GM12878 (cell line): ENCODE measurements around the gene LRRC8A. TPM values are rescaled to one million over a fixed set of nuclear protein-coding genes. Genes with fewer than 3 reads are reported as not detected.

Experiments used
- ATAC-seq: fragments of 200-7000 bp; cut with Tn5 transposase; 3 replicates; pipeline ENCODE4 v1.9.1; 2020; ENCODE audit warnings: mild to moderate bottlenecking, moderate library complexity
- BruUV-seq: library from RNA; stranded (reverse); fragments of 400-500 nt; replicated peaks from 2 replicates; lab custom pipeline; 2021; lab: Mats Ljungman, UMichigan
- CTCF ChIA-PET: fragments of 300-600 bp; sonication (Branson Sonifier 250); formaldehyde crosslinking; extraction: SDS; loops from one replicate; lab custom pipeline; 2021; ENCODE audit warnings: inconsistent platforms; lab: Yijun Ruan, JAX
- POLR2A ChIA-PET: fragments of 350-600 bp; formaldehyde crosslinking; extraction: SDS; loops from one replicate; lab custom pipeline; 2021; ENCODE audit warnings: inconsistent platforms; lab: Charles Lee
- RAD21 ChIA-PET: fragments of 300-600 bp; sonication (Branson Sonifier 250); formaldehyde crosslinking; loops from one replicate; lab custom pipeline; 2023; ENCODE audit warnings: antibody characterized with exemption; ENCODE audit not compliant: unreplicated experiment; lab: Charles Lee
- SMC1A ChIA-PET: fragments of 300-600 bp; sonication (Branson Sonifier 250); formaldehyde crosslinking; loops from one replicate; lab custom pipeline; 2023; ENCODE audit not compliant: unreplicated experiment, uncharacterized antibody; lab: Charles Lee
- DNase-seq: peaks from one replicate; pipeline ENCODE4 v3.0.0-alpha.2; 2011; ENCODE audit warnings: low read depth, low spot score
- FAIRE-seq: peaks from 3 replicates; lab custom pipeline; 2011; peaks lifted over from hg19 to GRCh38; lab: Jason Lieb, UNC
- H2AFZ ChIP-seq: 2 replicates; pipeline ENCODE4 v1.6.0; 2011; ENCODE audit warnings: low read depth, low read length, control low read depth; ENCODE audit not compliant: control insufficient read depth
- H3K27ac ChIP-seq: 2 replicates; pipeline ENCODE4 v1.5.1; 2011; ENCODE audit warnings: control low read depth; ENCODE audit not compliant: control insufficient read depth, insufficient read depth
- H3K27me3 ChIP-seq, 2 experiments: replicated peaks in 1 of 2; 2 replicates each; pipeline versions ENCODE4 v1.6.0 to v1.6.1; 2011; ENCODE audit warnings: low read length in 1 of 2; ENCODE audit not compliant: control insufficient read depth in 2 of 2, insufficient read depth in 2 of 2
- H3K36me3 ChIP-seq, 2 experiments: 2 replicates each; pipeline ENCODE4 v1.5.1; 2011; ENCODE audit warnings: low read length in 1 of 2; ENCODE audit not compliant: control insufficient read depth in 2 of 2, insufficient read depth in 2 of 2
- H3K4me1 ChIP-seq: 2 replicates; pipeline ENCODE4 v1.6.1; 2011; ENCODE audit warnings: mild to moderate bottlenecking, low read length, moderate library complexity, mixed read lengths; ENCODE audit not compliant: control insufficient read depth, insufficient read depth
- H3K4me2 ChIP-seq: 2 replicates; pipeline ENCODE4 v1.6.0; 2011; ENCODE audit warnings: control low read depth; ENCODE audit not compliant: control insufficient read depth, insufficient read depth
- H3K4me3 ChIP-seq: fragments of 200-600 bp; sonication (generic); 2 replicates; pipeline ENCODE4 v1.5.1; 2016
- H3K79me2 ChIP-seq: 2 replicates; pipeline ENCODE4 v1.6.0; 2011; ENCODE audit warnings: low read length; ENCODE audit not compliant: control insufficient read depth, insufficient read depth
- H3K9ac ChIP-seq: 2 replicates; pipeline ENCODE4 v1.8.0; 2011; ENCODE audit warnings: low read length, control low read depth, mixed read lengths; ENCODE audit not compliant: control insufficient read depth, insufficient read depth
- H3K9me3 ChIP-seq: replicated peaks from 3 replicates; pipeline ENCODE4 v1.5.1; 2011; ENCODE audit warnings: mild to moderate bottlenecking, low read length; ENCODE audit not compliant: control insufficient read depth, insufficient read depth
- H4K20me1 ChIP-seq: 2 replicates; pipeline ENCODE4 v1.6.0; 2011; ENCODE audit not compliant: control insufficient read depth, insufficient read depth
- BCLAF1 ChIP-seq: fragments of 450-650 bp; IDR thresholded peaks from 2 replicates; pipeline ENCODE4 v1.6.1; 2017; ENCODE audit warnings: antibody characterized with exemption, mild to moderate bottlenecking, moderate library complexity
- ETV6 ChIP-seq, 2 experiments: fragments of 450-650 bp in 1 of 2; IDR thresholded peaks in 1 of 2; conservative IDR thresholded peaks in 1 of 2; 2 replicates each; pipeline ENCODE4 v1.6.1; 2014; ENCODE audit warnings: antibody characterized with exemption in 1 of 2, borderline replicate concordance in 1 of 2, low read depth in 1 of 2, mild to moderate bottlenecking in 1 of 2, moderate library complexity in 1 of 2
- EZH2 ChIP-seq: IDR thresholded peaks from 2 replicates; pipeline ENCODE4 v1.6.1; 2012; ENCODE audit warnings: low read depth, mild to moderate bottlenecking, control low read depth, inconsistent platforms, low read length, borderline replicate concordance; ENCODE audit not compliant: control insufficient read depth
- NR2C1 ChIP-seq: fragments of 450-650 bp; IDR thresholded peaks from 2 replicates; pipeline ENCODE4 v1.6.1; 2017; ENCODE audit warnings: antibody characterized with exemption, mild to moderate bottlenecking, moderate library complexity
- ZBTB40 ChIP-seq: fragments of 450-650 bp; IDR thresholded peaks from 2 replicates; pipeline ENCODE4 v1.6.1; 2016; ENCODE audit warnings: mild to moderate bottlenecking, moderate library complexity, borderline replicate concordance
- WGBS: methylation state at CpG from one replicate; pipeline ENCODE4 v1.1.6; 2016; ENCODE audit warnings: low lambda C conversion rate; ENCODE audit not compliant: insufficient replicate concordance, insufficient coverage; ENCODE audit errors: missing lambda C conversion rate; 5-methylcytosine and 5-hydroxymethylcytosine counted together
- in situ Hi-C: fragments of 300-500 bp; cut with MboI; formaldehyde crosslinking; loops from 9 replicates; pipeline ENCODE4 v1.14.3; 2018; ENCODE audit warnings: mixed read lengths
- intact Hi-C: fragments of 100-400 bp; cut with micrococcal nuclease; formaldehyde crosslinking; loops from one replicate; pipeline ENCODE4 v1.14.2; 2022; ENCODE audit not compliant: unreplicated experiment
- polyA plus RNA-seq, 11 experiments: library from polyadenylated mRNA; depleted of rRNA in 4 of 11; unstranded in 6 of 11; stranded (reverse) in 5 of 11; fragments of >200 nt; fragmentation: Nextera tagmentation in 4 of 11; fragmentation: Illumina TruSeq in 1 of 11; extraction: Ambion mirVana in 4 of 11; extraction: Trizol in 1 of 11; gene quantifications; 1 replicate in 1 of 11; 2 replicates in 10 of 11; pipeline versions ENCODE4 v1.2.1 to v1.2.3, GENCODE V29; 2011 to 2016; ENCODE audit warnings: inconsistent platforms in 2 of 11, missing spikeins in 2 of 11, low read depth in 1 of 11
- total RNA-seq, 4 experiments: library from RNA; depleted of rRNA in 3 of 4; stranded (reverse); fragments of >200 nt in 3 of 4; fragmentation: Illumina TruSeq in 1 of 4; extraction: Trizol in 1 of 4; gene quantifications; 2 replicates each; pipeline versions ENCODE4 v1.2.1 to v1.2.3, GENCODE V29; 2013 to 2021
- TF ChIP-seq, protein P1 (sequence below): fragments of 450-650 bp; IDR thresholded peaks from 2 replicates; pipeline ENCODE4 v1.6.1; 2018; ENCODE audit warnings: borderline replicate concordance, mild to moderate bottlenecking; ENCODE audit not compliant: partially characterized antibody
- TF ChIP-seq, protein P2 (sequence below): fragments of 450-650 bp; formaldehyde crosslinking; IDR thresholded peaks from 2 replicates; pipeline ENCODE4 v1.4.0; 2022; ENCODE audit warnings: mild to moderate bottlenecking, moderate library complexity

LRRC8A gene
- total and polyA plus RNA-seq, 10 of the 15 experiments (the other 5 are each of a cell fraction or from before 2014, with no cell fraction given) = 1.6 to 15.9 (median 9.7) TPM

DNA sequence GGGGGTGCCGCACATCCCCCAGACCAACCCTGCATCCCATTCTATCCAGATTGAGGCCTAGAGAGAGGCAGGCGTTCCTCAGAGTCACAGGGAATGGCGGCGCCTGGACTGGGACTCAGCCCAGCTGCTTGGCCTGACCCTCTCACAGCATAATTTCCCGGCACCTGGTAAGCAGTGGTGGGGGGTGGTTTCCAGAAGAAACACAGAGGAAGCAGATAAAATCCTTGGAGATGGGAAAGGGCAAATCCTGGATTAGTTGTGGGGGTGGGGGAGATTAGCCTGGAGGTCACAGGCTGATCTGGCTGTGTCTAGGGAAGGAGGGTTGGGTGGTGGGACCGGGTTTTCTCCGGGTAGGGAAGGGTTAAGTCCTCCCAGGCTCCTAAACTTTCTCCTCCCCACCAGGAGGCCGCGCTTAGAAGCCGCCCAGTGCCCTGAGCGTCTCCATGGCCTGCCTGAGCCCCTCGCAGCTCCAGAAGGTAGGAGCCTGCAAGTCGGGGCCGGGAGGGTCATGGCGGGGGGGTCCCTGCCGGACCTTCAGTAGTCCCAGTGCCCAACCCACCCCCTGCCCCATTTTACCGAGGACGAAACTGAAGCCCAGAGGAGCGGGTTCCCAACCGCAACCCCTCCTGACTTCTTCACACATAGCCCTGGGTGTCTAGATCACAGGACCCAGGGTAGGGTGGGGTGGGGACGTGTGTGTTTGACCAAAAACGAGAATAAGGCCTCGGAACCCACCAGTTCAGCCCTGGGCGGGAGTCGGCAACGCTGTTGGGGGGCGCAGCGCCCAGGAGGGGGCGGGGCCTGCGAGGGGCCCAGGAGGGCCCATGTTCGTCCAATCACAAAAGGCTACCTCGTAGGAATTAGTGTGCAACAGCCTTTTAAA, 40.2 kb downstream of the LRRC8A start:
- H3K79me2 ChIP-seq = no peaks in the 10 kb centered on the region
- BruUV-seq = no TSS peak
- ChIA-PET POLR2A (no interaction called here), RAD21 (no interaction called here), CTCF (interaction anchor here (8.0 kb wide), 1 partner anchor 56 kb away, joined by 158 read pairs; no protein-coding TSS in a partner anchor), SMC1A (interaction anchor here (0.7 kb wide), 1 partner anchor 111 kb away, joined by 3 read pairs; no protein-coding TSS in a partner anchor)
- no peaks in the 10 kb centered on the region for H3K27me3 ChIP-seq
- H3K4me3 ChIP-seq = no peak overlapping the region
- H3K36me3 ChIP-seq = no peaks in the 10 kb centered on the region; a peak in 3 of 4 replicates
- H3K4me2 ChIP-seq = 0 out of 2 replicates have a peak overlapping the region, but pooled peaks have one; percentile 13
- H3K9ac ChIP-seq = no peak overlapping the region
- no peak overlapping the region for H3K27ac ChIP-seq
- intact Hi-C loops = no loop called here
- H2AFZ ChIP-seq = no peak overlapping the region
- no peak for ATAC-seq
- no peak for FAIRE-seq
- in situ Hi-C loops = no loop called here
- H3K4me1 ChIP-seq = no peaks in the 10 kb centered on the region
- H4K20me1 ChIP-seq = no peaks in the 10 kb centered on the region
- no peaks in the 10 kb centered on the region for H3K9me3 ChIP-seq
- no peak for DNase-seq
- 37% methylated on average over 23 of the region's 32 CpGs for WGBS
- TF ChIP-seq NR2C1 (no peak), EZH2 (no peak), BCLAF1 (no peak), ETV6 (conservative IDR thresholded peaks at IDR 0.05 in 1 of 2, IDR thresholded peaks at IDR 0.05 in 1 of 2; ENCODE audit: borderline replicate concordance in 1 of 2, low read depth in 1 of 2) (no peak), ZBTB40 (no peak)
- TF ChIP-seq, protein P1, sequence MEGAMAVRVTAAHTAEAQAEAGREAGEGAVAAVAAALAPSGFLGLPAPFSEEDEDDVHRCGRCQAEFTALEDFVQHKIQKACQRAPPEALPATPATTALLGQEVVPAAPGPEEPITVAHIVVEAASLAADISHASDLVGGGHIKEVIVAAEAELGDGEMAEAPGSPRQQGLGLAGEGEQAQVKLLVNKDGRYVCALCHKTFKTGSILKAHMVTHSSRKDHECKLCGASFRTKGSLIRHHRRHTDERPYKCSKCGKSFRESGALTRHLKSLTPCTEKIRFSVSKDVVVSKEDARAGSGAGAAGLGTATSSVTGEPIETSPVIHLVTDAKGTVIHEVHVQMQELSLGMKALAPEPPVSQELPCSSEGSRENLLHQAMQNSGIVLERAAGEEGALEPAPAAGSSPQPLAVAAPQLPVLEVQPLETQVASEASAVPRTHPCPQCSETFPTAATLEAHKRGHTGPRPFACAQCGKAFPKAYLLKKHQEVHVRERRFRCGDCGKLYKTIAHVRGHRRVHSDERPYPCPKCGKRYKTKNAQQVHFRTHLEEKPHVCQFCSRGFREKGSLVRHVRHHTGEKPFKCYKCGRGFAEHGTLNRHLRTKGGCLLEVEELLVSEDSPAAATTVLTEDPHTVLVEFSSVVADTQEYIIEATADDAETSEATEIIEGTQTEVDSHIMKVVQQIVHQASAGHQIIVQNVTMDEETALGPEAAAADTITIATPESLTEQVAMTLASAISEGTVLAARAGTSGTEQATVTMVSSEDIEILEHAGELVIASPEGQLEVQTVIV = no peak
- TF ChIP-seq, protein P2, sequence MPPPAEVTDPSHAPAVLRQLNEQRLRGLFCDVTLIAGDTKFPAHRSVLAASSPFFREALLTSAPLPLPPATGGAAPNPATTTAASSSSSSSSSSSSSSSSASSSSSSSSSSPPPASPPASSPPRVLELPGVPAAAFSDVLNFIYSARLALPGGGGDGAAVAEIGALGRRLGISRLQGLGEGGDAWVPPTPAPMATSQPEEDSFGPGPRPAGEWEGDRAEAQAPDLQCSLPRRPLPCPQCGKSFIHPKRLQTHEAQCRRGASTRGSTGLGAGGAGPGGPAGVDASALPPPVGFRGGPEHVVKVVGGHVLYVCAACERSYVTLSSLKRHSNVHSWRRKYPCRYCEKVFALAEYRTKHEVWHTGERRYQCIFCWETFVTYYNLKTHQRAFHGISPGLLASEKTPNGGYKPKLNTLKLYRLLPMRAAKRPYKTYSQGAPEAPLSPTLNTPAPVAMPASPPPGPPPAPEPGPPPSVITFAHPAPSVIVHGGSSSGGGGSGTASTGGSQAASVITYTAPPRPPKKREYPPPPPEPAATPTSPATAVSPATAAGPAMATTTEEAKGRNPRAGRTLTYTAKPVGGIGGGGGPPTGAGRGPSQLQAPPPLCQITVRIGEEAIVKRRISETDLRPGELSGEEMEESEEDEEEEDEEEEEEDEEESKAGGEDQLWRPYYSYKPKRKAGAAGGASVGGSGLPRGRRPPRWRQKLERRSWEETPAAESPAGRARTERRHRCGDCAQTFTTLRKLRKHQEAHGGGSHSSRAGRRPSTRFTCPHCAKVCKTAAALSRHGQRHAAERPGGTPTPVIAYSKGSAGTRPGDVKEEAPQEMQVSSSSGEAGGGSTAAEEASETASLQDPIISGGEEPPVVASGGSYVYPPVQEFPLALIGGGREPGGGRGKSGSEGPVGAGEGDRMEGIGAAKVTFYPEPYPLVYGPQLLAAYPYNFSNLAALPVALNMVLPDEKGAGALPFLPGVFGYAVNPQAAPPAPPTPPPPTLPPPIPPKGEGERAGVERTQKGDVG (CRISPR knock-in tag) = no peak
